Stimulated activated naive CD4-positive, alpha-beta T cell (primary cell): ENCODE results near the gene SVOPL.

ENCODE experiments used
- DNase-seq, 6 experiments: peaks; one replicate each; lab custom pipeline; 2025; lab: John Stamatoyannopoulos, UW

Gene SVOPL

DNA sequence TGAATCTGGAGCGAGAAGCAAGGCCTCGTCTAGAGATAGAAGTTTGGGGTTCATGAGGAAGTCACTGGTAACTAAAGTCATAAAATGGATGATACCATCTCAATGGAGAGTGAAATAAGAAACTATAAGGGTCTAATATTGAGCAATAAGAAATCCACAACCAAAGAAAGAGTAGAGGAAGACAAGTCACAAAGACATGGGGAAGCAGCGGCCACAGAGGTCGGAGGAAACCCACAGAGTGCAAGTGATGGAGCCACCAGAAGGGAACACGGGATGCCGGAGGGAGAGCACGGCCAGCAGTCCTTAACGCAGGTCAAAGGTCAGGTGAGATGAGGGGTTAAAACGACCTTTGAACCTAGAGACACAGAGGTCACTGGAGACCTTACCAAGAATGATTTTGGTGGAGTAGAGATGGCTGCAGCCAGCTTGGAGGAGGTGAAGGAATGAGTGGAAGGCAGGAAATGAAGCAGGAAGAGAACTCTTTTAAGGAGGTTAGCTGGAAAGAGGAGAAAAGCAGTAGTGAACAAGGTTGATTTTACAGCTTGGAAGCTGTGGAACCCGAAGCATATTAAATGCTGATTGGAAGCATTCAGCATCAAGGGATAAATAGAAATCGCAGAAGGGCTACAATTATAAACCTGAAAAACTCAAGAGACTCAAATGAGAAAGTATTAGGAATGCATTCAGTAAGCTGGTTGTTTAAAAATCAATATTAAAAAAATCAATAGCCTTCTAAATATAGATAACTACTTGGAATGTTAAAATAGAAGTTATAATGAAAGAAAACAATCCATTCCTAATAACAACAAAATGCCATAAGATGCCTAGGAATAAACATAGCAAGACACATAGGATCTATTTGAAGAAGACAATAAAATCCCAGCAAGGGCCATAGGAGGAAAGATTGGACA lies 93.7 kb downstream of the SVOPL start:
- DNase-seq, result no peak

- DNase-seq, result no peak
Observed at GRCh38 chr7:138606236-138606635, 94.9 kb downstream of the SVOPL start.

GRCh38 chr7:138603549-138604318 lies 97.4 kb downstream of the SVOPL start:
- no peak for DNase-seq

- DNase-seq, result no peak
Observed at GRCh38 chr7:138602451-138602850, 98.7 kb downstream of the SVOPL start.

DNA sequence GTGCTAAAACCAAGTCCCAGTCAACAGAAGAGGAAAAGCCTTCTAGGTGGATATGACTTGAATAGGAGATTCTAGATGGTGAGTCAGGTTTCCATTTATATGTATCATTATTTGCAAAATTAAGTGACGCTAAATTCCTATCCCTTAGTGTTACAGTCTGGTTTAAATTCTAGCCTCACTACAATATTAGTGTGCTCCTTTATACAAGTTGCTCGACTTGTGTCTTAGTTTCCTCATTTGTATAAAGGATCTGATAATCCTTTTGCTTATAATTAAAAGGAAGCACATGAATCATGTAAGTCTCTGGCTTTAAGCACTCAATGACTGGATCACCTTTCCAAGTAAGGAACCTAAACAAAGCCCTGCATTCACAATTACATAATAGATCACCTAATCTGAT lies 105.7 kb downstream of the SVOPL start:
- no peak for DNase-seq

DNA sequence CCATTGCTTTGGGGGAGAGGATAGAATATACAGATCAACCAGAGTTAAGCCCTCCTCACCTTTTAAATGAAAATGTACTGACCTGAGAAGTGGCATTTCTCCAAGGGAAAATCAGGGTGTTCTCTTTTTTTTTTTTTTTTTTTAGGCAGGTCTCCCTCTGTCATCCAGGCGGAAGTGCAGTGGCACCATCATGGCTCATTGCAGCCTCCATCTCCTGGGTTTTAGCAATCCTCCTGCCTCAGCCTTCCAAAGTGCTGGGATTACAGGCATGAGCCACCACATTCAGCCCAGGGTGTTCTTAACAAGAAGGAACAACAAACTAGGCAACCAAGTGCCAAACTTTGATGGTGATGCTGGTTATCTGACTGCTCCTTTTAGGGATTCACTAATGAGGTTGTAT lies 111.0 kb downstream of the SVOPL start:
- DNase-seq, result no peak

DNA sequence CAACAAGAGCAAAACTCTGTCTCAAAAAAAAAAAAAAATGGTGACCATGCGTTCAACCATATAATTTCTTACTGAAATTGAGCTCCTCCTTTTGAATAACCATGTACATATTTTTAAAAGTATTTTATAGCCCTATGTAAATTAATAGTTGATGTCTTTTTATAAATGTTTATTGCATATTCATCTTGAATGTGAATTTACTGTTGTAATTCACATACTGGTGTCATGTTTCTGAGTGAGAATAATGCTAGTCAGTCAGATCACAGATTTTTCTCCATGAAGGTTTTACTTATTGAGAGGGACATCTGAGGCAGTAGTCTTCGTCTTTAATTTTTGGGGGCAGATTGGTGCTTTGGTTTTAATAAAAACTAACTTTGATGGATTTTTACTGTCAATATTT lies 112.2 kb downstream of the SVOPL start:
- DNase-seq, result no peak

DNA sequence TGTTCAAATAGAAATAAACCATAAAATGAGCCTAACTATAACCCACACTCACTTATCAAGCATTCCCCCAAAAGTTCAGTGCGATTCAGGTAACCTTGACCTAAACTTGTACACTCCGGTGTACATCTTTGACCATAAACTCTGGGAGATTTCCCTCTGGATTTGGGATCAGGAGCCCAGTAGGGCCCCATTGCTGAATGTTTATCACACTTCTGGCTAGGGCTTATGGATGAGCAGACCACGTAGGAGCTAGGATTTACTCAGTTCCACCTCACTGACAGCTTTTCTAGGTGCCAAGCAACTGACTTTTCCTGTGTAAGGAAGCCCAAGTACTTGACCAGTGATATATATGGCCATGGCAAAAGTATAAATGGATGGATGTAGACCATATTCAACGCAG lies 113.7 kb downstream of the SVOPL start:
- DNase-seq, result no peak

DNA sequence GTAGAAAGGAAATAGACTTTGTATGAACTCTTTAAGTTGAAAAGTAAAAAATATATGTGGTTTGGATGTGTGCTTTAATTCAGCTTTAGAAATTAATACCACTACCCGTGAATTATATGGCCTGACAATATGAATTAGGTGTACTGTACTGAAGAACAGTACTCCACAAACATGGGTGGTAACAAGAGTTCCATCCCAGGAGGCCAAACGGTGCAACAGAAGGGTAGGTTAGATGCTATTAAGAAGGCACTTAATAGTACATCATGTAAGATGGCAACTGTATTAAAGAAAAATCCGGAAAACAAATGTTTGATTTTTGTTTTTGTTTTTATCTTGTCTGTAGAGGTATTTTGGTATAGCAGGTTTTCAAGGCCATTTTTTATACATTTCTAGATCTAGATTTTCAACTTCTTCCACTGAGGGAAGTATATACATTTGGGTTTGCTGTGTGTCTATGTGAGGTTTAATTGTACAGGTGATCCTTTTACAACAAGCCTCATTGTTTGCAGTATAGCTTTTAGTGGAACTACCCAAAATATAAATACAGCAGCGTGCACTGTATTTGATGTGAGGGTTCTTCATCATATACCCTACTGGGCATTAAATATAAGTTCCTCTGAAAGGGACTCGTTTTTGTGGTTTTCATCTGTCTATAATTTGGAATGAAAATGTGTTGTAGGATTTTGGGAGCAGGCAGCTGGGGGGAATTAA lies 115.7 kb downstream of the SVOPL start:
- no peak for DNase-seq

DNA sequence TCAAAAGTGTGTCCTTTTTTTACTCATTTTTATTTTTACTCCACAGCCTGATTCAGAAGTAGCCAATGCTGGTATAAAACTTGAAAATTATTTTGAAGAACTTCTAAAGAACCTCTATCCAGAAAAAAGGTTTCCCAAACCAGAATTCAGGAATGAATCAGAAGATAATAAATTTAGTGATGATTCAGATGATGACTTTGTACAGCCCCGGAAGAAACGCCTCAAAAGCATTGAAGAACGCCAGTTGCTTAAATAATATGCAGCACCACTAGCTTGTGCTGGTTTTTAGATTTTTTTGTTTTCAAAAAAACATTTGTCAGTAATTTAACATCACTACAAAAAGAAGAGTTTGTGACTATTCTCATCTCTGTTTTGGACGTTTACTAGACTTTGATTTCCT lies 116.5 kb downstream of the SVOPL start:
- DNase-seq, result no peak

- no peak for DNase-seq
Observed at GRCh38 chr7:138584283-138584682, 116.9 kb downstream of the SVOPL start.

DNA sequence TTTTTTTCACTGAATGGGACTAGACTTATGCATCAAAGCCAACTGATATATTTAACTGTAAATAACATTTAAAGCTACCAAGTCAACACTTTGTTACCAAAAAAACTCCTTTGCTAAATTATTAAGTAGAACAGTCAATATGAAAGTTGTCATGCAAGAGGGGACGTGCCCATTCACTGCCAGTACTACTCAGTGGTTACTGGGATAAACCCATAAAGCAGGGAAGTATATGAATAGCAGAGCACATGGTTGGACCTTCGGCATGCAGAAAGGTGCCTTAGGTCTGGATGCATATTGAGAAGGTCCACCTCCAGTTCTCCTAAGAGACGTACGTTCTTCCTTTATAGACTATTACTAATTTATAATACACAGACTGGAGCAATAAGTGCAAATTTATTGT lies 120.1 kb downstream of the SVOPL start:
- no peak for DNase-seq

DNA sequence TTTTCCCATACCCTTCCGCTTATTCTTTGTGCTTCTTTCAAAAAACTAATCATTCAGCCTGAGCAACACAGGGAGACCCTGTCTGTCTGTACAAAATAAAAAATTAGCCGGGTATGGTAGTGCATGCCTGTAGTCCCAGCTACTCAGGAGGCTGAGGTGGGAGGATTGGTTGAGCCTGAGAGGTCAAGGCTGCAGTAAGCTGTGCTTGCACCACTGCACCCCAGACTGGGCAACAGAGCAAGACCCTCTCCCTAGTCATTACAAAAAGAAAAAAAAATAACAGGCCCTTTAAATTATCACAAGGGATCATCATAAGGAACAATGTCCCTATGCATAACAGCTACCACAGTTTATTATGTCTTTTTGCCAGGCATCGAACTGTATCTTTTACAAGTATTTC lies 121.5 kb downstream of the SVOPL start:
- no peak for DNase-seq

DNA sequence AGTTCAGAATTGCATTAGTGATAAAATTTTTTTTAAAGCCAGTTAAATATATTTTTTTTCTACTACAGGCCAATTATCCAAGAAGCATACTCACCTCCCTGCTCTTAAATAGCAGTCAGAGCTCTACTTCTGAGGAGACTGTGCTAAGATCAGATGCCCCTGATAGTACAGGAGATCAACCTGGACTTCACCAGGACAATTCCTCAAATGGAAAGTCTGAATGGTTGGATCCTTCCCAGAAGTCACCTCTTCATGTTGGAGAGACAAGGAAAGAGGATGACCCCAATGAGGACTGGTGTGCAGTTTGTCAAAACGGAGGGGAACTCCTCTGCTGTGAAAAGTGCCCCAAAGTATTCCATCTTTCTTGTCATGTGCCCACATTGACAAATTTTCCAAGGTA lies 122.0 kb downstream of the SVOPL start:
- DNase-seq, result no peak

DNA sequence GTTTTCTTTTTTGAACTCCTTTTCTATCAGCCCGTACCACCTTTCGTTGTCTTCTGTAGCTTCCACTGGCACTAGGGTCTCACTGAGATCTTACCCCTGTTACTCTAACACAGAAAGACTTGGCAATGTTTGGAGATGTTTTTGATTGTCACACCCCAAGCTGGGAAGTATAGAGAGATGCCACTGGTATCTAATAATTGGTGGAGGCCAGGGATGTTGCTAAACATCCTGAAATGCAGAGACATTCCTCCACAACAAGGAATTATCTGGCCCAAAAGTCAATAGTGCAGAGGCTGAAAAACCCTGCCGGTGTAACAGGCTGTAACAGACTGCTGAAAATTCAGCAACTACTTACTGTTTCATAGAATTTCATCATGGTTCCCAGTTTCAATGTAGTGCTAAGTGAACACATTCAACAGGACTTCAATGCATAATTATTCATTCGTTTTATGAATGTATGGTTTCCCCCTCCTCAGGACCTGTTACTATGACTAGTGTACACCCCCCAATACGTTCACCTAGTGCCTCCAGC lies 125.2 kb downstream of the SVOPL start:
- no peak for DNase-seq

DNA sequence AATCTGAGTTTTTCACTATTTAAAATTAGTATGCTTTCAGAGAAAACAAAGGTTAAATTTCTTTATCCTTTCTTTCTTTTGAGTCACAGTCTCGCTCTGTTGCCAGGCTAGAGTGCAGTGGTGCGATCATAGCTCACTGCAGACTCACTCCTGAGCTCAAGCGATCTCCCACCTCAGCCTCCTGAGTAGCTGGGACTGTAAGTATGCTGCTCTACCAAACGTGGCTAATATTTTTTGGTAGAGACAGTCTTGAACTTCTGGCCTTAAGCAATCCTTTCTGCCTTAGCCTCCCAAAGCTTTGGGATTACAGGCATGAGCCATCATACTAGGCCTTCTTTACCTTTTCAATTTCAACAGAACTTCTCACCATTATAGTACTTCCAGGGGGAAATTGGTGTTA lies 127.4 kb downstream of the SVOPL start:
- DNase-seq, result no peak

- no peak for DNase-seq
Observed at GRCh38 chr7:138570715-138571114, 130.4 kb downstream of the SVOPL start.

- no peak for DNase-seq
Observed at GRCh38 chr7:138569418-138569817, 131.7 kb downstream of the SVOPL start.

DNA sequence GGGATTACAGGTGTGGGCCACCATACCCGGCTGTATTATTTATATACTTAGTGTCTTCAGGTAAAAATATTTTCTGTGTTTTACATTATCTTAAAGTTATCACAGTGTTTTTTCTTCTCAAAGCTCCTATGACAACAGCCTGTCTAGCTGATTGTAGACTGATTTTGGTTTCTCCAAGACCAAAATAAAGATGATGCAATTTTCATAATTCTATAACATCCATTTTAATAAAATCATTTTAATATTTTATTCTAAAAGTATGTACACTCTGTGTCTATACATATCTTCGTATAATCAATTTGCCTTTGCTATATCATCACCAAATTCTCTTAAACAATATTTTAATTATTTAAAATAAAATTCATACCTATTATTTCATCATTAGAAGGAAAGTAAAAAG lies 132.5 kb downstream of the SVOPL start:
- DNase-seq, result no peak

DNA sequence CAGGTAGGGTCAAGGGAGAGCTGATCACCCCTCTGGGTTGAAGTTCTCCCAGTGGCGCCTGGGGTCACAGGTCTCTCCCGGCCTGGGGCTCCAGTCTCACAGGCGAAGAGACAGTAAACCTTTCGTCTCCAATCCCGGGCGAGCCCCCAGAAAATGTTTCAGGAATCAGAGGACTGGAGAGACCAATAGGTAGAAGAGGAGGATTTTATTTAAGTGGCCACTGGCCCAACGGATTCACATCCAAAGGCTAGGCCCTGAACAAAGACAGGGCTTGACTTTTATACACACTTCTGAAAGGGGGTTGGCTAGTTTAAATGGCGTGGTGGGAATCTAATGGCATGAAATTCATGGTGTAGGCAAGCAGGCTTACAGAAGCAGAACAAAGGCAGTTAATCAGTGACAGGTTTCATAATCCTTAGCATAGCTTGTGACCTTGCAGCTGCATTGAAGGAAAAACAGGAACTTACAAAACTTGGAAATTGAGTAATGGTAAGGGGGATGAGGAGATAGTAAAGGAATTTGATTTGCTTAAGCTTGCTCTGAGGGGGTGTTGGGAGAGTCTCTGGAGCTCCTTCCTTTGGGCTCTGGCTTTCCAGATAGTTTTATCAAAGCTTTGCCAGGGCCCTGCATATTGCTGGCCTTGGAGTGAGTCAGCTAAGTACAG lies 135.6 kb downstream of the SVOPL start:
- DNase-seq, result no peak

DNA sequence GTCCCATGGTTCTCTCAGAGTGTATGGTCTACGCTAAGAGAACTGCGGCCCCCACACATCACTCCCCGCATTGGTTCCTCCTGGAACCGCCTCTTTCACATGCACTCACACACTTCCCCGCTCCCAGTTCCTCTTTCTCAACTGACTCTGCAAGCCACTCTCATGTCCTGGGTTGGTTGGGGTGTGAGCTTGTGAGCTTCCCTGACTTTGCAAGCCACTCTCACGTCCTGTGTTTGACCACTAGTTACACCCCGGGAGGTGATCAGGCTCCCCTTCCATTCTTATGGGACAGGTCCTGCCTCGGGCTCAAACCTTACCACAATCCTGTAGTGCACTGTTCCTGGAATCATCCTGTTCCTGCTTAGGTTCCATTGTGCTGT lies 136.1 kb downstream of the SVOPL start:
- no peak for DNase-seq

DNA sequence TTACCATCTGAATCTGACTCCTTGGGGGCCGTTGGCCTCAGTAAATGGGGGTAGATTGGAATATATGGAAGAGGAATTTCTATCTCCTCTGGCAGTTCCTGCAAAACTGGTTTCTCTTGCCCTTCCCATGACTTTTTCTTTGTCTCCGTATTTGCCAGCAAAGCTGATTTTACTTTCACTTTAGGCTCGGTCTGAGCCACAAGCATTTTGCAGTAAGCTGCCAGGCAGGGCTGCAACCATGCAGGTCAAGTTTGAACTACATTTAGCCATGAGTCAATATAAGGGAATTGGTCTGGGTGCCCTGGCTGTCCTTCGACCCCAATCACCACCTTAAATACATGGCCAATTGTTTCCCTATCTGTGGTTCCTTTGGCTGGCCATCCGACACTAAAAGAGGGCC lies 136.8 kb downstream of the SVOPL start:
- DNase-seq, result no peak
